LNCaP clone FGC (cell line): ENCODE results near the gene MTMR6.

Experiments
- DNase-seq: peaks from one replicate; pipeline ENCODE4 v3.0.0-alpha.2; 2011; ENCODE audit warnings: low read depth
- H3K4me3 ChIP-seq: 2 replicates; pipeline ENCODE4 v1.5.1; 2011; ENCODE audit warnings: mild to moderate bottlenecking, low read depth, low read length, control low read depth
- TF ChIP-seq, protein P1 (sequence below): IDR thresholded peaks from 2 replicates; pipeline ENCODE4 v1.5.1; 2012; ENCODE audit warnings: mild to moderate bottlenecking; ENCODE audit not compliant: control insufficient read depth, insufficient read depth; ENCODE audit errors: extremely low read depth

Gene MTMR6

DNA sequence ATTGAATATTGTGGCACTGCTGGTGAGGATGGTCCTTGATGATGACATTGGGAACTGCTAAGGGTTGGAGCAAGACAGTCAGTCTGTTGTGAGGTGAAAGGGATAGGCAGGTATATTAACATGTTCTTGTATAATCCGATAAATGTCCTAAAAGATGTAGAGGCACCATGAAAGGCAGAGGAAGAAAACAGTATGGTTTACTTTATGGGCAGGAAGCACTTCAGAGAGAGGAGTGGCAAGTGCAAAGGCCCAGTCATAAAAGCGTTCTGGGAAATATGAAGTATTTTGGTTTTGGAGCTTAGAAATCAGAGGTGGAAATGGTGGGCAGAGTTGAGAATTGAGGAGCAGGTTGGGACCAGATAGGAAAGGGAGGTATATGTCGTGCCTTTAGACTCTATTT lies 23.6 kb upstream of the MTMR6 start:
- no peak for DNase-seq
- TF ChIP-seq, protein P1, sequence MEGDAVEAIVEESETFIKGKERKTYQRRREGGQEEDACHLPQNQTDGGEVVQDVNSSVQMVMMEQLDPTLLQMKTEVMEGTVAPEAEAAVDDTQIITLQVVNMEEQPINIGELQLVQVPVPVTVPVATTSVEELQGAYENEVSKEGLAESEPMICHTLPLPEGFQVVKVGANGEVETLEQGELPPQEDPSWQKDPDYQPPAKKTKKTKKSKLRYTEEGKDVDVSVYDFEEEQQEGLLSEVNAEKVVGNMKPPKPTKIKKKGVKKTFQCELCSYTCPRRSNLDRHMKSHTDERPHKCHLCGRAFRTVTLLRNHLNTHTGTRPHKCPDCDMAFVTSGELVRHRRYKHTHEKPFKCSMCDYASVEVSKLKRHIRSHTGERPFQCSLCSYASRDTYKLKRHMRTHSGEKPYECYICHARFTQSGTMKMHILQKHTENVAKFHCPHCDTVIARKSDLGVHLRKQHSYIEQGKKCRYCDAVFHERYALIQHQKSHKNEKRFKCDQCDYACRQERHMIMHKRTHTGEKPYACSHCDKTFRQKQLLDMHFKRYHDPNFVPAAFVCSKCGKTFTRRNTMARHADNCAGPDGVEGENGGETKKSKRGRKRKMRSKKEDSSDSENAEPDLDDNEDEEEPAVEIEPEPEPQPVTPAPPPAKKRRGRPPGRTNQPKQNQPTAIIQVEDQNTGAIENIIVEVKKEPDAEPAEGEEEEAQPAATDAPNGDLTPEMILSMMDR = no peak
- H3K4me3 ChIP-seq = no peak overlapping the region

DNA sequence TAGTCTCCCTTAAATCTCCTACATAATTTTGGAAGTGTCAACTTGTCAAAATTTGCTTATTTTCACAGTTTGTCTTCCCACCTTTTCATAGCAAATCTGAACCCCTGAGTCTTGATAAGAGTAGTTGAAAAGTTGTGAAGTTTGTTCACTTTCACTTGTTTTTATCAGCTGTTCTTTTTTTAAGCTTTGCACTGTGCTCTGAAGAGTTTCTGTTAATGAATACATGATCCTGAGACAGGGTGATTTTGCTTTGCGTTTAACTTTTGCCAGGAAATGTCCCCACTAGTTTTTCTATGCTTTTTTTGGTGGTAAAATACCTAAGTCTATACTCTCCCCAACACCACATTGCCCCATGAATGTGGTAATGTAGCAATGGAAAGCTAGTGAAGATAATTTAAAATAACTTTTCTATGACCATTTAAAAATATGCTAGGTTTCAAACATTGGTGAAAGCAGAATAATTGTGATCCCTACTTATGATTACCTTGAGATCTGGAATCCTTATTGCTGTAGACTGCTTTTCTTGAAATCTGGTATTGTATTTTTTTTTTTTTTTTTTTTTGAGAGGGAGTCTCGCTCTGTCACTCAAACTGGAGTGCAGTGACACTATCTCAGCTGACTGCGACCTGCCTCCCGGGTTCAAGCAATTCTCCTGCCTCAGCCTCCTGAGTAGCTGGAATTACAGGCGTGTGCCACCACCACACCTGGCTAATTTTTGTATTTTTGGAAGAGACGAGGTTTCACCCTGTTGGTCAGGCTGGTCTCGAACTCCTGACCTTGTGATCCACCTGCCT lies 19.6 kb upstream of the MTMR6 start:
- DNase-seq = no peak
- TF ChIP-seq, protein P1 = no peak
- no peak overlapping the region for H3K4me3 ChIP-seq

DNA sequence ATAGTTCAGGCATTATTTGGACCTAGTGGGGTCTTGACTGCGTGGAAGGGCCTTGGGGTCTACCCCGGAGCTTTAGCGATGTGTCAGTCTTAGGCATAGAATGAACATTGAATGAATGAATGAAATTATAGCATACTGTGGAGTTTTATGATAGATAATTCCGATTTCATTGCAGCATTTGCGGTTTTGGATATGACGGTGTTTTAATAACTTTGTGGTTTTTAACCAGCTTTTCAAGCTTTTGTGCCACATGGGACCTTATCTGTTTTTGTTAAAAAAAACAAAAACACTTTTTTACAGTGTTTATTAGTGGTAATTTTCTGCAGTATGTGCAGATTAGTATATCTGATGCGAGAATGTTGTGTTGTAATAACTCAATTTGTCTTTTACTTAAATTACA lies 14.8 kb upstream of the MTMR6 start:
- peak overlapping the region; percentile 75 for H3K4me3 ChIP-seq
- TF ChIP-seq, protein P1 = no peak
- DNase-seq = no peak

DNA sequence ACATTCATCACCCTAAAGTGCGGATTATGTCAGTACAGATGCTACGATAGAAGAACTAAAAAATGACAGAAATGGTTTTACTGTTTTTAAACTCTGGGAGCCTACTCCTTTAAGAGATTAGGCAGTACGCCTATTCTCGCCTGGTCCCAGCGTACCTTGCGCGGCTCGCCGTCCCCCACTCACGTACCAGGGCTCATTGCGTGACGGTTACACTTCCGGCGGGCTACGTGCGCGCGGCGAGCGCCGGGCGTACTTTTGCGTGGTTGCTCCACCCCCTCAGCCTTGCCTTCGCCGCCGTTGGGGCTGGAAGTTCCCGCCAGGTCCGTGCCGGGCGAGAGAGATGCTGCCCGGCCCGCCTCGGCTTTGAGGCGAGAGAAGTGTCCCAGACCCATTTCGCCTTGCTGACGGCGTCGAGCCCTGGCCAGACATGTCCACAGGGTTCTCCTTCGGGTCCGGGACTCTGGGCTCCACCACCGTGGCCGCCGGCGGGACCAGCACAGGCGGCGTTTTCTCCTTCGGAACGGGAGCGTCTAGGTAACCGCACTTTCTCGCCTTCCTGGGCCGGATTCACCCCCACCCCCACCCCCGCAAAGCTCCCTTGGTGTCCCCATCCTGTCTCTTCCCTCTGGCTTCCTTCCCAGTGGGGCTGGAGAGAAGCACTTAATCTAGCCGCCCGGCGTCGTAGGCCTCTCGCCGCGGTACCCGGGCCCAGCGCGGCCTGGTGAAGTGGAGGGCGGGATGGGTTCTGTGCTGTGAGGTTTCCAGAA lies 14.2 kb upstream of the MTMR6 start, which contains the start of gene NUP58:
Gene NUP58 (plus strand): TSS at position 279 of the 767 bp plus-strand sequence. CDS start 149 bp downstream, at position 428.
- peak; percentile 74 for DNase-seq
- TF ChIP-seq, protein P1 = no peak
- H3K4me3 ChIP-seq = peak within 1 kb of the TSS; percentile 75

DNA sequence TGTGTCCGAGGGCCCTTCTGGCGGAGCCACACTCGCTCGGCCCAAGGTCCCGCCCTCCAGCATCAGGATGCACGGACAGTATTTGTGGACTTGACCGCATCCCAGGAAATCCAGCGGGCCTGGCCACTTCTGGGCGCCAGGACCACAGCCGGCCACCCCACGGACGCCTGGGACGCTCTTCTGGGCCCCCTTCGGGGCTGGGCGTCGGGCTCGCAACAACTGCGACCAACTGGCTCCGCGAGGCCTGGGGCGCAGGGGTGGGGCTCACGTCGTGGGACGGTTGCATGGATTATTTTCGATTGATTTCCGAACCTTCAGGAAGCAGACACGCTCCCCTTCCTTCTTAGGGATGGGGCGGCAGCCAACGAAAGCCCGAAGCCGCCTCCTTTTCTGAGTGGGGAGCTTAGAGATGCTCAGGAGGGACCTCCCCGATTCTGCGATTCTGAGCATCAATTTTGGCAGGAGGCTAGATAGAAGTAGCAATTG lies 13.6 kb upstream of the MTMR6 start:
- DNase-seq = no peak

DNA sequence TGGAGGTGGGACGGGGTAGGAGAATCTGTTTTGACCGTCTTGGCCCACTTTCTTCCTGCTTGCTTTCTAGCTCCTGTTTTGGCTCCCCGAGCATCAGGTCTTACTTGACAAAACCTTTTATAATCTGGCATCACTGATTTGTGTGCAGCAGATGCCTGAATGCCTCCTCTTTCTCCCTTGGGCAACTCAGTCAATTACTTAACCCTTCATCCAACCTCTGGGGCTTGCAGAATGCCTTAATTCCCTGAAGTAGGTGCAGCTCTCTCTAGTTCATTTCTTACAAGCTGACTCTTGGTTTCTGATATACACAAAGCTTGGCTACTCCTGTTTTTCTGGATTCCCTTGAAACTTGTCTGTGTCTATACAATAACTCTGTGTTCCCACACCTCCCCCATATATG lies 8.4 kb upstream of the MTMR6 start:
- H3K4me3 ChIP-seq = no peak overlapping the region
- TF ChIP-seq, protein P1 = no peak
- DNase-seq = no peak

More for the DNA sequence above, 13.6 kb upstream of the MTMR6 start:
- H3K4me3 ChIP-seq = peak overlapping the region; percentile 75
- TF ChIP-seq, protein P1 = no peak
